KMS-11 (cell line): Measurements from ENCODE around the gene ACVRL1.

Experiments used
- H2AFZ ChIP-seq: fragments of 200-600 bp; sonication (generic); 2 replicates; pipeline ENCODE4 v1.6.1; 2016; ENCODE audit warnings: antibody characterized with exemption, mixed run types, low read depth
- H3K27ac ChIP-seq: fragments of 200-600 bp; sonication (generic); 2 replicates; pipeline ENCODE4 v1.6.1; 2016; ENCODE audit warnings: mild to moderate bottlenecking, mixed run types
- H3K27me3 ChIP-seq: fragments of 200-600 bp; sonication (generic); 2 replicates; pipeline ENCODE4 v1.6.1; 2017; ENCODE audit warnings: mild to moderate bottlenecking, low read depth, mixed run types, moderate library complexity; ENCODE audit not compliant: insufficient read depth
- H3K36me3 ChIP-seq: fragments of 200-600 bp; sonication (generic); 2 replicates; pipeline ENCODE4 v1.6.1; 2017; ENCODE audit warnings: mild to moderate bottlenecking, mixed run types; ENCODE audit not compliant: insufficient read depth
- H3K4me1 ChIP-seq: fragments of 200-600 bp; sonication (generic); 2 replicates; pipeline ENCODE4 v1.6.1; 2016; ENCODE audit warnings: mild to moderate bottlenecking, low read depth, mixed run types; ENCODE audit not compliant: poor library complexity, severe bottlenecking
- H3K4me2 ChIP-seq: fragments of 200-600 bp; sonication (generic); 2 replicates; pipeline ENCODE4 v1.7.0; 2016; ENCODE audit warnings: mild to moderate bottlenecking, mixed run types
- H3K4me3 ChIP-seq: fragments of 200-600 bp; sonication (generic); IDR thresholded peaks from 2 replicates; pipeline ENCODE4 v1.6.1; 2017; ENCODE audit warnings: low read depth, low read length, mixed read lengths; ENCODE audit not compliant: insufficient read depth
- H3K79me2 ChIP-seq: fragments of 200-600 bp; sonication (generic); 2 replicates; pipeline ENCODE4 v1.6.1; 2016; ENCODE audit warnings: low read depth, mixed run types; ENCODE audit not compliant: insufficient read depth
- H3K9ac ChIP-seq: fragments of 200-600 bp; sonication (generic); 2 replicates; pipeline ENCODE4 v1.6.1; 2016; ENCODE audit warnings: mild to moderate bottlenecking, mixed run types
- H4K20me1 ChIP-seq: fragments of 200-600 bp; sonication (generic); 2 replicates; pipeline ENCODE4 v1.6.1; 2016; ENCODE audit warnings: mild to moderate bottlenecking, mixed run types; ENCODE audit not compliant: insufficient read depth
- TF ChIP-seq, protein P1 (sequence below): fragments of 200-600 bp; sonication (generic); conservative IDR thresholded peaks from 2 replicates; pipeline ENCODE4 v1.6.1; 2017; ENCODE audit warnings: low read depth, mild to moderate bottlenecking, antibody characterized with exemption, low read length, moderate library complexity, mixed read lengths

ACVRL1 gene

DNA sequence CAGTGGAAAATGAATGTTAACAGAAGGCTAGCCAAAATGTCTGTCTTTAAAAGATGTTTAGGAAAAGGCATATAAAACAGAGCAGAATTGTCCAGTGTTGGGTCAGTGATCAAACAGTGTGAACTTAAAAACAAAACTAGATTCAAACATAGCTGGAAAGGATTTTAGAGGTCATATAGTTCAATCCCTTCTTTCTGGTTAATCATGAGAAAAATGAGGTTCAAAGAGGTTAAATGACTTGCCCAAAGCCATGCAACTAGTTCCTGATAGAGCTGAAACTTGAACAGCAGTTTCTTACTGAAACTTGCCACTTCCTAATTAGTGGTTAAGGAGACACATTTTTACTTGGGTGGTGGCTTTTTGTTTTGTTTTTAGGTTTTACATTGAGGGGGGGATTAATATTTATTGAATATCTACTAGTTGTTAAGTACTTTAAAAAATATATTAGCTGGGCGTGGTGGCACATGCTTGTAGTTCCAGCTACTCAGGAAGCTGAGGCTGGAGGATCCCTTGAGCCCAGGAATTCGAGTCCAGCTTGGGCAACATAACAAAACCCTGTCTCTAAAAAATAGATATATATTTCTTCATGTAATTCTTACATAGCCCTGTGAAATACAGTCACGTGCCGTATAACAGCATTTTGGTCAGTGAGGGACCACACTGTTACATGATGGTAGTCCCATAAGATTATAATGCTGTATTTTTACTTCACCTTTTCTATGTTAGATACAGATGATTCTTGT lies 64.5 kb downstream of the ACVRL1 start:
- H3K27ac ChIP-seq, result no peak overlapping the region
- H3K4me3 ChIP-seq, result no peak overlapping the region
- H2AFZ ChIP-seq, result no peak overlapping the region
- no peaks in the 10 kb centered on the region; the same call in 1 of the 2 replicates for H3K79me2 ChIP-seq
- H4K20me1 ChIP-seq, result no peaks in the 10 kb centered on the region
- H3K27me3 ChIP-seq, result no peaks in the 10 kb centered on the region
- no peak overlapping the region for H3K9ac ChIP-seq
- H3K4me2 ChIP-seq, result peak overlapping the region; percentile 17; the same call in 1 of the 2 replicates
- no peaks in the 10 kb centered on the region for H3K36me3 ChIP-seq
- TF ChIP-seq, protein P1, sequence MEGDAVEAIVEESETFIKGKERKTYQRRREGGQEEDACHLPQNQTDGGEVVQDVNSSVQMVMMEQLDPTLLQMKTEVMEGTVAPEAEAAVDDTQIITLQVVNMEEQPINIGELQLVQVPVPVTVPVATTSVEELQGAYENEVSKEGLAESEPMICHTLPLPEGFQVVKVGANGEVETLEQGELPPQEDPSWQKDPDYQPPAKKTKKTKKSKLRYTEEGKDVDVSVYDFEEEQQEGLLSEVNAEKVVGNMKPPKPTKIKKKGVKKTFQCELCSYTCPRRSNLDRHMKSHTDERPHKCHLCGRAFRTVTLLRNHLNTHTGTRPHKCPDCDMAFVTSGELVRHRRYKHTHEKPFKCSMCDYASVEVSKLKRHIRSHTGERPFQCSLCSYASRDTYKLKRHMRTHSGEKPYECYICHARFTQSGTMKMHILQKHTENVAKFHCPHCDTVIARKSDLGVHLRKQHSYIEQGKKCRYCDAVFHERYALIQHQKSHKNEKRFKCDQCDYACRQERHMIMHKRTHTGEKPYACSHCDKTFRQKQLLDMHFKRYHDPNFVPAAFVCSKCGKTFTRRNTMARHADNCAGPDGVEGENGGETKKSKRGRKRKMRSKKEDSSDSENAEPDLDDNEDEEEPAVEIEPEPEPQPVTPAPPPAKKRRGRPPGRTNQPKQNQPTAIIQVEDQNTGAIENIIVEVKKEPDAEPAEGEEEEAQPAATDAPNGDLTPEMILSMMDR, result no peak
- H3K4me1 ChIP-seq, result peaks cover 22% of the 10 kb centered on the region

- Histone ChIP-seq H3K27me3 (no peaks in the 10 kb centered on the region), H3K9ac (no peak overlapping the region), H4K20me1 (no peaks in the 10 kb centered on the region), H3K36me3 (no peaks in the 10 kb centered on the region), H3K4me3 (no peak overlapping the region), H2AFZ (no peak overlapping the region), H3K4me1 (peaks cover 22% of the 10 kb centered on the region), H3K79me2 (no peaks in the 10 kb centered on the region; the same call in 1 of the 2 replicates), H3K4me2 (no peak overlapping the region), H3K27ac (no peak overlapping the region)
- TF ChIP-seq, protein P1, result no peak
These were observed 65.1 kb downstream of the ACVRL1 start for GRCh38 chr12:51972422-51972812.

DNA sequence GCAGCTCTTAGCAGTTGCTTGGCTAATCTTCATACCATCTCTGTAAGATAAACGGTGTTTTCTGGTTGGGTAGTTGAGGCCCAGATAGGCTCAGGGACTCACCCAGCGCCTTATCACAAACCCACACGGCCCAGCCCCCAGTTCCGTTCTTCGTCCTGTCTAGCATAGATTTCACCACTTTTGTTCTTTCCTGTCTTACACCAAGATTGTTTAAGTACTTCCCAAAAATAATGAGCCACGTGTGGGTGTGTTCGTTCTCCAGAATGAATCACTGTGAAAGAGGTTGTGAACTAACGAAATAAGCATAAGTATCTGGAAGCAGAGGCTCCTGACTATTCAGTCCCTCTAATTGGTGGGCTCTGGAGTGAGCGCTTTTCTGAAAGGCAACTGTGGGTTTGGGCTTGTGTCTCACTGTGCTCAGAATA lies 65.6 kb downstream of the ACVRL1 start:
- no peak overlapping the region for H3K27ac ChIP-seq
- no peaks in the 10 kb centered on the region for H3K27me3 ChIP-seq
- no peaks in the 10 kb centered on the region; the same call in 1 of the 2 replicates for H3K79me2 ChIP-seq
- H3K9ac ChIP-seq, result no peak overlapping the region
- no peak overlapping the region for H2AFZ ChIP-seq
- TF ChIP-seq, protein P1, result no peak
- no peaks in the 10 kb centered on the region for H3K36me3 ChIP-seq
- H4K20me1 ChIP-seq, result no peaks in the 10 kb centered on the region
- peaks cover 22% of the 10 kb centered on the region for H3K4me1 ChIP-seq
- H3K4me3 ChIP-seq, result no peak overlapping the region
- H3K4me2 ChIP-seq, result no peak overlapping the region
